HCT116 (cell line): ENCODE results near the gene OPN1MW3. TPM values are rescaled to one million over a fixed set of nuclear protein-coding genes. Genes with fewer than 3 reads are reported as not detected.

Experiments used
- ATAC-seq: fragments of 200-7000 bp; cut with Tn5 transposase; 2 replicates; pipeline ENCODE4 v1.9.1; 2020; ENCODE audit warnings: mild to moderate bottlenecking, moderate library complexity
- BruUV-seq: library from RNA; stranded (reverse); fragments of 400-500 nt; replicated peaks from 2 replicates; lab custom pipeline; 2021; lab: Mats Ljungman, UMichigan
- CTCF ChIA-PET: fragments of 300-600 bp; sonication (Branson Sonifier 250); formaldehyde crosslinking; loops from one replicate; lab custom pipeline; 2021; ENCODE audit warnings: antibody characterized with exemption; lab: Charles Lee
- POLR2A ChIA-PET: fragments of 300-600, 350-600 bp; sonication (Branson Sonifier 250); formaldehyde crosslinking; loops from one replicate; lab custom pipeline; 2021; ENCODE audit warnings: antibody characterized with exemption; lab: Charles Lee
- RAD21 ChIA-PET, 2 experiments: fragments of 300-600 bp; sonication (Branson Sonifier 250); formaldehyde crosslinking; loops; one replicate each; lab custom pipeline; 2023; ENCODE audit warnings: low total read pairs in 2 of 2; ENCODE audit not compliant: uncharacterized antibody in 2 of 2, unreplicated experiment in 2 of 2, low non-redundant PET in 1 of 2; lab: Charles Lee
- DNase-seq: peaks from one replicate; pipeline ENCODE4 v3.0.0-alpha.2; 2010; ENCODE audit warnings: low read depth, low spot score
- H2AFZ ChIP-seq: fragments of 200-600 bp; shearing (Covaris generic), sonication (generic); 2 replicates; pipeline ENCODE4 v1.6.1; 2017; ENCODE audit warnings: low read depth, mixed run types, mixed read lengths, antibody characterized with exemption, low read length; ENCODE audit not compliant: poor library complexity, severe bottlenecking
- H3K27ac ChIP-seq: 2 replicates; pipeline ENCODE4 v1.5.1; 2012; ENCODE audit warnings: low read depth, low read length
- H3K27me3 ChIP-seq: fragments of 200-600 bp; sonication (generic); 2 replicates; pipeline ENCODE4 v1.6.1; 2016; ENCODE audit warnings: mixed run types, low read length, mixed read lengths; ENCODE audit not compliant: insufficient read depth
- H3K36me3 ChIP-seq, 2 experiments: fragments of 200-500 bp in 1 of 2; fragments of 200-600 bp in 1 of 2; sonication (Bioruptor generic) in 1 of 2; sonication (generic) in 1 of 2; 2 replicates each; pipeline versions ENCODE4 v1.5.1 to v1.6.1; 2014 to 2016; ENCODE audit warnings: low read length in 2 of 2, inconsistent platforms in 1 of 2, mixed read lengths in 1 of 2, mixed run types in 1 of 2; ENCODE audit not compliant: insufficient read depth in 2 of 2, control insufficient read depth in 1 of 2
- H3K4me1 ChIP-seq, 2 experiments: fragments of 200-600 bp in 1 of 2; sonication (generic) in 1 of 2; 2 replicates each; pipeline versions ENCODE4 v1.5.1 to v1.6.1; 2012 to 2017; ENCODE audit warnings: low read length in 2 of 2, inconsistent platforms in 1 of 2, mild to moderate bottlenecking in 1 of 2, mixed read lengths in 1 of 2, mixed run types in 1 of 2, moderate library complexity in 1 of 2; ENCODE audit not compliant: insufficient read depth in 2 of 2, control insufficient read depth in 1 of 2
- H3K4me2 ChIP-seq: fragments of 200-600 bp; sonication (generic); 2 replicates; pipeline ENCODE4 v1.6.1; 2017; ENCODE audit warnings: mixed run types, low read length, mixed read lengths
- H3K4me3 ChIP-seq, 2 experiments: fragments of 200-600 bp in 1 of 2; sonication (generic) in 1 of 2; replicated peaks in 1 of 2; 2 replicates each; pipeline ENCODE4 v1.5.1; 2011 to 2016; ENCODE audit warnings: low read length in 2 of 2, control low read depth in 1 of 2, low read depth in 1 of 2, mild to moderate bottlenecking in 1 of 2, mixed read lengths in 1 of 2, mixed run types in 1 of 2
- H3K79me2 ChIP-seq: fragments of 200-600 bp; sonication (generic); 2 replicates; pipeline ENCODE4 v1.6.1; 2017; ENCODE audit warnings: mild to moderate bottlenecking, mixed run types, low read length, moderate library complexity, mixed read lengths; ENCODE audit not compliant: insufficient read depth
- H3K9ac ChIP-seq: fragments of 200-600 bp; sonication (generic); 2 replicates; pipeline ENCODE4 v1.6.1; 2016; ENCODE audit warnings: low read length, mixed read lengths
- H3K9me2 ChIP-seq: fragments of 200-600 bp; sonication (generic), shearing (Covaris generic); 2 replicates; pipeline ENCODE4 v1.6.1; 2017; ENCODE audit warnings: mixed run types, mild to moderate bottlenecking, moderate library complexity; ENCODE audit not compliant: insufficient read depth
- H3K9me3 ChIP-seq, 2 experiments: fragments of 200-500 bp in 1 of 2; fragments of 200-600 bp in 1 of 2; sonication (Bioruptor generic) in 1 of 2; sonication (generic) in 1 of 2; 2 replicates each; pipeline ENCODE4 v1.6.1; 2014 to 2017; ENCODE audit warnings: low read length in 2 of 2, mixed read lengths in 2 of 2, inconsistent platforms in 1 of 2, low read depth in 1 of 2, mild to moderate bottlenecking in 1 of 2, mixed run types in 1 of 2, moderate library complexity in 1 of 2; ENCODE audit not compliant: control insufficient read depth in 1 of 2, insufficient read depth in 1 of 2
- H4K20me1 ChIP-seq: fragments of 200-600 bp; sonication (generic), shearing (Covaris generic); 2 replicates; pipeline ENCODE4 v1.6.1; 2017; ENCODE audit warnings: mixed run types, mild to moderate bottlenecking, moderate library complexity; ENCODE audit not compliant: insufficient read depth
- CBX3 ChIP-seq: IDR thresholded peaks from 2 replicates; pipeline ENCODE4 v1.6.1; 2012; ENCODE audit warnings: low read depth
- EGR1 ChIP-seq: IDR thresholded peaks from 2 replicates; pipeline ENCODE4 v1.6.1; 2012; ENCODE audit warnings: low read depth
- ELF1 ChIP-seq: IDR thresholded peaks from 2 replicates; pipeline ENCODE4 v1.6.1; 2012; ENCODE audit warnings: low read depth, borderline replicate concordance
- EZH2 ChIP-seq: fragments of 200-600 bp; sonication (generic); IDR thresholded peaks from 2 replicates; pipeline ENCODE4 v1.6.1; 2017; ENCODE audit warnings: antibody characterized with exemption, mixed run types
- FOSL1 ChIP-seq: IDR thresholded peaks from 2 replicates; pipeline ENCODE4 v1.6.1; 2012; ENCODE audit warnings: low read depth
- JUND ChIP-seq: IDR thresholded peaks from 2 replicates; pipeline ENCODE4 v1.6.1; 2012
- POLR2A ChIP-seq: IDR thresholded peaks from 2 replicates; pipeline ENCODE4 v1.7.0; 2011; ENCODE audit warnings: borderline replicate concordance; ENCODE audit not compliant: insufficient read depth, insufficient read length; ENCODE audit errors: extremely low read depth
- POLR2AphosphoS5 ChIP-seq: IDR thresholded peaks from 2 replicates; pipeline ENCODE4 v1.6.1; 2011; ENCODE audit warnings: mild to moderate bottlenecking, low read depth, low read length, moderate library complexity
- RAD21 ChIP-seq: IDR thresholded peaks from 2 replicates; pipeline ENCODE4 v1.6.1; 2012; ENCODE audit warnings: low read depth, mild to moderate bottlenecking
- SIN3A ChIP-seq: IDR thresholded peaks from 2 replicates; pipeline ENCODE4 v1.6.1; 2012; ENCODE audit warnings: low read depth
- SRF ChIP-seq: IDR thresholded peaks from 2 replicates; pipeline ENCODE4 v1.6.1; 2012; ENCODE audit warnings: low read depth
- TCF7L2 ChIP-seq: IDR thresholded peaks from 2 replicates; pipeline ENCODE4 v1.7.0; 2011; ENCODE audit warnings: borderline replicate concordance, inconsistent platforms; ENCODE audit not compliant: insufficient read depth, insufficient read length; ENCODE audit errors: extremely low read depth
- YY1 ChIP-seq: IDR thresholded peaks from 2 replicates; pipeline ENCODE4 v1.6.1; 2011; ENCODE audit warnings: low read length, low read depth, moderate library complexity, mild to moderate bottlenecking; ENCODE audit not compliant: insufficient replicate concordance; ENCODE audit errors: extremely low read depth
- ZNF274 ChIP-seq: fragments of 200-500 bp; sonication (Bioruptor generic); IDR thresholded peaks from 2 replicates; pipeline ENCODE4 v1.6.1; 2014; ENCODE audit warnings: mild to moderate bottlenecking, low read depth, low read length, inconsistent platforms
- intact Hi-C: fragments of 100-400 bp; cut with micrococcal nuclease; formaldehyde crosslinking; loops from 2 replicates; pipeline ENCODE4 v1.10.0; 2022
- total RNA-seq: library from RNA; stranded (reverse); gene quantifications from one replicate; pipeline ENCODE4 v1.2.1, GENCODE V29; 2021; ENCODE audit not compliant: unreplicated experiment
- TF ChIP-seq, protein P1 (sequence below), 3 experiments: fragments of 200-600 bp in 1 of 3; sonication (generic) in 1 of 3; IDR thresholded peaks in 2 of 3; conservative IDR thresholded peaks in 1 of 3; 2 replicates each; pipeline ENCODE4 v1.5.1; 2012 to 2017; ENCODE audit warnings: low read depth in 2 of 3, low read length in 2 of 3, antibody characterized with exemption in 1 of 3, borderline replicate concordance in 1 of 3, control low read depth in 1 of 3, mild to moderate bottlenecking in 1 of 3, mixed read lengths in 1 of 3, mixed run types in 1 of 3, moderate library complexity in 1 of 3; ENCODE audit not compliant: insufficient read depth in 1 of 3
- TF ChIP-seq, protein P2 (sequence below): IDR thresholded peaks from 2 replicates; pipeline ENCODE4 v1.6.1; 2012; ENCODE audit warnings: low read depth
- TF ChIP-seq, protein P3 (sequence below): IDR thresholded peaks from 2 replicates; pipeline ENCODE4 v1.6.1; 2012
- TF ChIP-seq, protein P4 (sequence below): IDR thresholded peaks from 2 replicates; pipeline ENCODE4 v1.6.1; 2012

OPN1MW3 gene
- total RNA-seq, 1 experiment from 2014 or later, result not detected

DNA sequence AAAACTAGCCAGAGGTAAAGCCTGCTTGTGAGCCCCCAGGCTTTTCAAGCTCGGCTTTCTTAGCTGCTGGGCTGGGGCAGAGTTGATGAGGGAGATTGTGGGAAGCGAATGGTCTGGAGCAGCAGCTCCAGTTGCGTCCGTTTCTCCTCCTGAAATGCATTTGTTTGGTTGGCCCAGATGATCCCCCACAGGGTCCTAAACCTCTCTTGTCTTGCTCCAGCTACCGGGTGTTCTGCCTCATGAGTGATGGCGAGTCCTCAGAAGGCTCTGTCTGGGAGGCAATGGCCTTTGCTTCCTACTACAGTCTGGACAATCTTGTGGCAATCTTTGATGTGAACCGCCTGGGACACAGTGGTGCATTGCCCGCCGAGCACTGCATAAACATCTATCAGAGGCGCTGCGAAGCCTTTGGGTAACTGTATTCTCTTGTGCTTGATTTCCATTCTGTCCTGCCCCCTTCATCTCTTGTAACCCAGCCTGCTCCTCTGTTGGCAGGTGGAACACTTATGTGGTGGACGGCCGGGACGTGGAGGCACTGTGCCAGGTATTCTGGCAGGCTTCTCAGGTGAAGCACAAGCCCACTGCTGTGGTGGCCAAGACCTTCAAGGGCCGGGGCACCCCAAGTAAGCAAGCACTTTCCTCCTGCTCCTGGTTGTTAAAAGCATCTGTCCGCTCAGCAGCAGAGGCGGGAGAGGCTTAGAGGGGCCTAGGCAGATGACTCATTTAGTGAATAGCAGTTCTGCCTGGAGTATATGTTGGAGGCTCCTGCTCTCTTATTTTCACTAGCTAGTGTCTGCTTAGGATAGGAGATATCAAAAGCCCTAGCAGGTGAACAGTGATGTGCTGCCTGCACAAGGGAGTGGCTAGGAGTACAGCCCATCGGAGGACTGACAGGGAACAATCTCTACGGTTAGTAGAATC is 53.5 kb downstream of the OPN1MW3 start:
- CTCF ChIA-PET, result no interaction called here
- POLR2A ChIA-PET, result no interaction called here
- no peaks in the 10 kb centered on the region for H3K27me3 ChIP-seq
- H3K36me3 ChIP-seq, result no peaks in the 10 kb centered on the region
- H3K79me2 ChIP-seq, result no peaks in the 10 kb centered on the region
- DNase-seq (no peak), ATAC-seq (no peak)
- no peak overlapping the region for H2AFZ ChIP-seq
- no peaks in the 10 kb centered on the region for H3K9me2 ChIP-seq
- 0 out of 4 replicates have a peak, but pooled peaks cover 0 to 4% of the 10 kb centered on the region in 2 experiments for H3K4me1 ChIP-seq
- RAD21 ChIA-PET, result no interaction called here
- no peak overlapping the region for H3K4me3 ChIP-seq
- intact Hi-C loops, result no loop called here
- H3K9me3 ChIP-seq, result no peaks in the 10 kb centered on the region
- no TSS peak for BruUV-seq
- TF ChIP-seq POLR2A (no peak), TCF7L2 (no peak), ELF1 (no peak), SRF (no peak), RAD21 (no peak), FOSL1 (no peak), EGR1 (no peak), POLR2AphosphoS5 (no peak), YY1 (no peak), SIN3A (no peak), EZH2 (no peak), CBX3 (no peak), ZNF274 (no peak), JUND (no peak)
- TF ChIP-seq, protein P1, sequence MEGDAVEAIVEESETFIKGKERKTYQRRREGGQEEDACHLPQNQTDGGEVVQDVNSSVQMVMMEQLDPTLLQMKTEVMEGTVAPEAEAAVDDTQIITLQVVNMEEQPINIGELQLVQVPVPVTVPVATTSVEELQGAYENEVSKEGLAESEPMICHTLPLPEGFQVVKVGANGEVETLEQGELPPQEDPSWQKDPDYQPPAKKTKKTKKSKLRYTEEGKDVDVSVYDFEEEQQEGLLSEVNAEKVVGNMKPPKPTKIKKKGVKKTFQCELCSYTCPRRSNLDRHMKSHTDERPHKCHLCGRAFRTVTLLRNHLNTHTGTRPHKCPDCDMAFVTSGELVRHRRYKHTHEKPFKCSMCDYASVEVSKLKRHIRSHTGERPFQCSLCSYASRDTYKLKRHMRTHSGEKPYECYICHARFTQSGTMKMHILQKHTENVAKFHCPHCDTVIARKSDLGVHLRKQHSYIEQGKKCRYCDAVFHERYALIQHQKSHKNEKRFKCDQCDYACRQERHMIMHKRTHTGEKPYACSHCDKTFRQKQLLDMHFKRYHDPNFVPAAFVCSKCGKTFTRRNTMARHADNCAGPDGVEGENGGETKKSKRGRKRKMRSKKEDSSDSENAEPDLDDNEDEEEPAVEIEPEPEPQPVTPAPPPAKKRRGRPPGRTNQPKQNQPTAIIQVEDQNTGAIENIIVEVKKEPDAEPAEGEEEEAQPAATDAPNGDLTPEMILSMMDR (IDR thresholded peaks at IDR 0.05 in 2 of 3, conservative IDR thresholded peaks at IDR 0.05 in 1 of 3; ENCODE audit: borderline replicate concordance in 1 of 3, insufficient read depth in 1 of 3, low read depth in 2 of 3, low read length in 2 of 3), result no peak
- TF ChIP-seq, protein P2, sequence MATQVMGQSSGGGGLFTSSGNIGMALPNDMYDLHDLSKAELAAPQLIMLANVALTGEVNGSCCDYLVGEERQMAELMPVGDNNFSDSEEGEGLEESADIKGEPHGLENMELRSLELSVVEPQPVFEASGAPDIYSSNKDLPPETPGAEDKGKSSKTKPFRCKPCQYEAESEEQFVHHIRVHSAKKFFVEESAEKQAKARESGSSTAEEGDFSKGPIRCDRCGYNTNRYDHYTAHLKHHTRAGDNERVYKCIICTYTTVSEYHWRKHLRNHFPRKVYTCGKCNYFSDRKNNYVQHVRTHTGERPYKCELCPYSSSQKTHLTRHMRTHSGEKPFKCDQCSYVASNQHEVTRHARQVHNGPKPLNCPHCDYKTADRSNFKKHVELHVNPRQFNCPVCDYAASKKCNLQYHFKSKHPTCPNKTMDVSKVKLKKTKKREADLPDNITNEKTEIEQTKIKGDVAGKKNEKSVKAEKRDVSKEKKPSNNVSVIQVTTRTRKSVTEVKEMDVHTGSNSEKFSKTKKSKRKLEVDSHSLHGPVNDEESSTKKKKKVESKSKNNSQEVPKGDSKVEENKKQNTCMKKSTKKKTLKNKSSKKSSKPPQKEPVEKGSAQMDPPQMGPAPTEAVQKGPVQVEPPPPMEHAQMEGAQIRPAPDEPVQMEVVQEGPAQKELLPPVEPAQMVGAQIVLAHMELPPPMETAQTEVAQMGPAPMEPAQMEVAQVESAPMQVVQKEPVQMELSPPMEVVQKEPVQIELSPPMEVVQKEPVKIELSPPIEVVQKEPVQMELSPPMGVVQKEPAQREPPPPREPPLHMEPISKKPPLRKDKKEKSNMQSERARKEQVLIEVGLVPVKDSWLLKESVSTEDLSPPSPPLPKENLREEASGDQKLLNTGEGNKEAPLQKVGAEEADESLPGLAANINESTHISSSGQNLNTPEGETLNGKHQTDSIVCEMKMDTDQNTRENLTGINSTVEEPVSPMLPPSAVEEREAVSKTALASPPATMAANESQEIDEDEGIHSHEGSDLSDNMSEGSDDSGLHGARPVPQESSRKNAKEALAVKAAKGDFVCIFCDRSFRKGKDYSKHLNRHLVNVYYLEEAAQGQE, result no peak
- TF ChIP-seq, protein P3, sequence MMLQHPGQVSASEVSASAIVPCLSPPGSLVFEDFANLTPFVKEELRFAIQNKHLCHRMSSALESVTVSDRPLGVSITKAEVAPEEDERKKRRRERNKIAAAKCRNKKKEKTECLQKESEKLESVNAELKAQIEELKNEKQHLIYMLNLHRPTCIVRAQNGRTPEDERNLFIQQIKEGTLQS, result no peak
- TF ChIP-seq, protein P4, sequence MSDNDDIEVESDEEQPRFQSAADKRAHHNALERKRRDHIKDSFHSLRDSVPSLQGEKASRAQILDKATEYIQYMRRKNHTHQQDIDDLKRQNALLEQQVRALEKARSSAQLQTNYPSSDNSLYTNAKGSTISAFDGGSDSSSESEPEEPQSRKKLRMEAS, result no peak
- H3K9ac ChIP-seq, result no peak overlapping the region
- H3K4me2 ChIP-seq, result no peak overlapping the region
- no peak overlapping the region for H3K27ac ChIP-seq
- no peaks in the 10 kb centered on the region for H4K20me1 ChIP-seq
